H9 (cell line): ENCODE measurements around the gene TTC32. TPM values are rescaled to one million over a fixed set of nuclear protein-coding genes. Genes with fewer than 3 reads are reported as not detected.

Experiments
- DNase-seq: peaks from one replicate; pipeline ENCODE4 v3.0.0-alpha.2; 2017
- H2AFZ ChIP-seq: one replicate; pipeline ENCODE4 v1.6.1; 2013; ENCODE audit warnings: mild to moderate bottlenecking, low read length, control low read depth, moderate library complexity
- H2AK5ac ChIP-seq: 2 replicates; pipeline ENCODE4 v1.6.1; 2013; ENCODE audit warnings: low read length, control low read depth, mixed read lengths; ENCODE audit not compliant: insufficient read length
- H2BK120ac ChIP-seq: one replicate; pipeline ENCODE4 v1.6.1; 2013; ENCODE audit warnings: low read depth, mild to moderate bottlenecking, low read length, control low read depth, inconsistent platforms; ENCODE audit not compliant: poor library complexity, severe bottlenecking
- H2BK12ac ChIP-seq: 2 replicates; pipeline ENCODE4 v1.6.1; 2013; ENCODE audit warnings: low read length, control low read depth, mixed read lengths, low read depth; ENCODE audit not compliant: insufficient read length
- H2BK15ac ChIP-seq: 2 replicates; pipeline ENCODE4 v1.6.1; 2013; ENCODE audit warnings: low read depth, low read length, control low read depth
- H2BK20ac ChIP-seq: one replicate; pipeline ENCODE4 v1.6.1; 2013; ENCODE audit warnings: low read depth, mild to moderate bottlenecking, low read length, control low read depth, inconsistent platforms; ENCODE audit not compliant: poor library complexity, severe bottlenecking
- H2BK5ac ChIP-seq: 2 replicates; pipeline ENCODE4 v1.6.1; 2013; ENCODE audit warnings: low read length, control low read depth, mixed read lengths; ENCODE audit not compliant: insufficient read length
- H3K14ac ChIP-seq: 2 replicates; pipeline ENCODE4 v1.6.1; 2013; ENCODE audit warnings: low read length, control low read depth; ENCODE audit not compliant: insufficient read depth
- H3K18ac ChIP-seq: 2 replicates; pipeline ENCODE4 v1.6.1; 2013; ENCODE audit warnings: low read depth, mild to moderate bottlenecking, mixed read lengths, low read length, control low read depth; ENCODE audit not compliant: insufficient read length
- H3K23ac ChIP-seq: 2 replicates; pipeline ENCODE4 v1.6.1; 2013; ENCODE audit warnings: low read length, control low read depth, mixed read lengths, low read depth; ENCODE audit not compliant: insufficient read length
- H3K23me2 ChIP-seq: 2 replicates; pipeline ENCODE4 v1.6.1; 2013; ENCODE audit warnings: low read depth, mild to moderate bottlenecking, mixed read lengths, low read length, control low read depth; ENCODE audit not compliant: insufficient read length, poor library complexity, severe bottlenecking
- H3K27ac ChIP-seq: 2 replicates; pipeline ENCODE4 v1.5.1; 2013; ENCODE audit warnings: low read length, control low read depth, mixed read lengths, low read depth; ENCODE audit not compliant: insufficient read length
- H3K27me3 ChIP-seq: 2 replicates; pipeline ENCODE4 v1.6.1; 2013; ENCODE audit warnings: low read length, control low read depth, inconsistent platforms; ENCODE audit not compliant: insufficient read depth
- H3K4ac ChIP-seq: 2 replicates; pipeline ENCODE4 v1.6.1; 2013; ENCODE audit warnings: low read depth, mild to moderate bottlenecking, control low read depth, inconsistent platforms, low read length, moderate library complexity
- H3K4me1 ChIP-seq: 2 replicates; pipeline ENCODE4 v1.6.1; 2013; ENCODE audit warnings: low read length, control low read depth, inconsistent platforms; ENCODE audit not compliant: insufficient read depth
- H3K4me2 ChIP-seq: 2 replicates; pipeline ENCODE4 v1.6.1; 2013; ENCODE audit warnings: low read length, control low read depth, mixed read lengths; ENCODE audit not compliant: insufficient read length, insufficient read depth
- H3K56ac ChIP-seq: 2 replicates; pipeline ENCODE4 v1.6.1; 2013; ENCODE audit warnings: low read depth, mild to moderate bottlenecking, mixed read lengths, low read length, control low read depth; ENCODE audit not compliant: insufficient read length
- H3K79me1 ChIP-seq: 2 replicates; pipeline ENCODE4 v1.6.1; 2013; ENCODE audit warnings: low read depth, mild to moderate bottlenecking, moderate library complexity, low read length, control low read depth, inconsistent platforms; ENCODE audit not compliant: insufficient read depth, poor library complexity, severe bottlenecking
- H3K79me2 ChIP-seq: 2 replicates; pipeline ENCODE4 v1.6.1; 2013; ENCODE audit warnings: low read length, control low read depth, inconsistent platforms; ENCODE audit not compliant: insufficient read depth
- H3K9ac ChIP-seq: 2 replicates; pipeline ENCODE4 v1.6.1; 2013; ENCODE audit warnings: low read length, control low read depth, mixed read lengths; ENCODE audit not compliant: insufficient read length; ENCODE audit errors: extremely low read depth
- H3K9me3 ChIP-seq: one replicate; pipeline ENCODE4 v1.6.1; 2013; ENCODE audit warnings: low read depth, low read length, inconsistent platforms; ENCODE audit not compliant: control insufficient read depth
- H3T11ph ChIP-seq: one replicate; pipeline ENCODE4 v1.6.1; 2013; ENCODE audit warnings: mild to moderate bottlenecking, low read length, control low read depth, inconsistent platforms
- H4K20me1 ChIP-seq: one replicate; pipeline ENCODE4 v1.6.1; 2013; ENCODE audit not compliant: control insufficient read depth, insufficient read length, insufficient read depth
- H4K5ac ChIP-seq: 2 replicates; pipeline ENCODE4 v1.6.1; 2013; ENCODE audit warnings: low read depth, mild to moderate bottlenecking, mixed read lengths, low read length, control low read depth; ENCODE audit not compliant: insufficient read length
- H4K8ac ChIP-seq: replicated peaks from 2 replicates; pipeline ENCODE4 v1.6.1; 2013; ENCODE audit warnings: low read length, control low read depth, mixed read lengths, low read depth; ENCODE audit not compliant: insufficient read length
- H4K91ac ChIP-seq: 2 replicates; pipeline ENCODE4 v1.6.1; 2013; ENCODE audit warnings: low read depth, mild to moderate bottlenecking, moderate library complexity, mixed read lengths, low read length, control low read depth; ENCODE audit not compliant: insufficient read length
- H3K27ac Mint-ChIP-seq, 3 experiments: 2 replicates in 2 of 3; 3 replicates in 1 of 3; pipeline ENCODE4 v1.8.0; 2020 to 2021; ENCODE audit warnings: mixed read lengths in 3 of 3, mild to moderate bottlenecking in 1 of 3, moderate library complexity in 1 of 3
- H3K27me3 Mint-ChIP-seq: 2 replicates; pipeline ENCODE4 v1.8.0; 2021; ENCODE audit warnings: low read depth, mild to moderate bottlenecking, moderate library complexity, mixed read lengths
- H3K36me3 Mint-ChIP-seq, 3 experiments: 2 replicates in 2 of 3; 3 replicates in 1 of 3; pipeline ENCODE4 v1.8.0; 2020 to 2021; ENCODE audit warnings: low read depth in 3 of 3, mixed read lengths in 3 of 3; ENCODE audit not compliant: insufficient read depth in 1 of 3
- H3K4me1 Mint-ChIP-seq, 2 experiments: 2 replicates each; pipeline ENCODE4 v1.8.0; 2020; ENCODE audit warnings: mixed read lengths in 2 of 2
- H3K4me3 Mint-ChIP-seq, 2 experiments: 2 replicates in 1 of 2; 3 replicates in 1 of 2; pipeline ENCODE4 v1.8.0; 2020 to 2021; ENCODE audit warnings: mild to moderate bottlenecking in 2 of 2, mixed read lengths in 2 of 2, moderate library complexity in 1 of 2
- H3K9me3 Mint-ChIP-seq, 2 experiments: 2 replicates in 1 of 2; 3 replicates in 1 of 2; pipeline ENCODE4 v1.8.0; 2020; ENCODE audit warnings: mild to moderate bottlenecking in 2 of 2, mixed read lengths in 2 of 2, moderate library complexity in 1 of 2
- whole genome bisulfite sequencing: extraction: QIAGEN DNeasy Blood & Tissue Kit; methylation state at CpG from one replicate; pipeline ENCODE4 v1.1.7; 2013; ENCODE audit warnings: missing lambda C conversion rate, low lambda C conversion rate, mixed read lengths; ENCODE audit not compliant: insufficient read length; ENCODE audit errors: extremely low coverage; 5-methylcytosine and 5-hydroxymethylcytosine counted together
- total RNA-seq: library from RNA; stranded (reverse); gene quantifications from 2 replicates; pipeline ENCODE4 v1.2.1, GENCODE V29; 2021
- TF ChIP-seq, protein P1 (sequence below): fragments of 200-600 bp; sonication (generic); conservative IDR thresholded peaks from 3 replicates; pipeline ENCODE4 v1.8.0; 2021; ENCODE audit warnings: antibody characterized with exemption, mild to moderate bottlenecking

TTC32 gene
- total RNA-seq, 1 experiment from 2014 or later, result 8.9 TPM

DNA sequence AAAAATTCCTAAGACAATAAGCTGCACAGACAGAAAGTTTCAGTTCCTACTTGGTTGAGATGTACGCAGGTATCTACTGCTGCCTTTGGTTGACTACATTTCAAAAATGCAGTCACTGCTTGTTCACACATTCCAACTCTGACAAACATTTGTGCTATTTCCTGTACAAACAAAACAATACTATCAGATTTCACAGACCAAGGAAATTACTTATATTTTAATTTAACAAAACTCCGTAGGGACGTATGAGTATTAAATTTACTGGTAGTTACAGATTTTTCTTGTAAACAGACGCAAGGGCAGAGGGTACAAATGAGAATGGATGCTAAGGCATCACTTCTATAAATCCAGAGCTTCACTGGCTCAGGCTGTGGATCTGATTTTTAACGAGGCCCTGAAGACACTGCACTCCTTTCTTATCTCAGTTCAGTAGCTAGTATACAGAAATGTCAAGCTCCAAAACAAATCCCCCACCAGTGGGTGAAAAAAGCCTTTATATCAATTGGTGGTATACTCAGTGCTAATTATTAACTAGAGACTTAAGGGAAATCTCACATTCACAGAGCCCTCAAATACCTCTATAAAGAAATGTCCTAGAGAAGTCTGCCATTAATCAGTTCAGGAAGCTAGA lies 31.7 kb upstream of the TTC32 start:
- no peak overlapping the region for H2BK20ac ChIP-seq
- H3K4me1 Mint-ChIP-seq, result no peaks in the 10 kb centered on the region
- TF ChIP-seq, protein P1, sequence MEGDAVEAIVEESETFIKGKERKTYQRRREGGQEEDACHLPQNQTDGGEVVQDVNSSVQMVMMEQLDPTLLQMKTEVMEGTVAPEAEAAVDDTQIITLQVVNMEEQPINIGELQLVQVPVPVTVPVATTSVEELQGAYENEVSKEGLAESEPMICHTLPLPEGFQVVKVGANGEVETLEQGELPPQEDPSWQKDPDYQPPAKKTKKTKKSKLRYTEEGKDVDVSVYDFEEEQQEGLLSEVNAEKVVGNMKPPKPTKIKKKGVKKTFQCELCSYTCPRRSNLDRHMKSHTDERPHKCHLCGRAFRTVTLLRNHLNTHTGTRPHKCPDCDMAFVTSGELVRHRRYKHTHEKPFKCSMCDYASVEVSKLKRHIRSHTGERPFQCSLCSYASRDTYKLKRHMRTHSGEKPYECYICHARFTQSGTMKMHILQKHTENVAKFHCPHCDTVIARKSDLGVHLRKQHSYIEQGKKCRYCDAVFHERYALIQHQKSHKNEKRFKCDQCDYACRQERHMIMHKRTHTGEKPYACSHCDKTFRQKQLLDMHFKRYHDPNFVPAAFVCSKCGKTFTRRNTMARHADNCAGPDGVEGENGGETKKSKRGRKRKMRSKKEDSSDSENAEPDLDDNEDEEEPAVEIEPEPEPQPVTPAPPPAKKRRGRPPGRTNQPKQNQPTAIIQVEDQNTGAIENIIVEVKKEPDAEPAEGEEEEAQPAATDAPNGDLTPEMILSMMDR, result no peak
- no CpG with 5 or more reads among the region's 5 CpGs for WGBS
- H2AK5ac ChIP-seq, result no peak overlapping the region
- no peak overlapping the region for H3K56ac ChIP-seq
- H3K27me3 Mint-ChIP-seq, result no peaks in the 10 kb centered on the region
- peaks cover 9% of the 10 kb centered on the region in 2 experiments for H3K9me3 Mint-ChIP-seq
- H3K79me1 ChIP-seq, result no peaks in the 10 kb centered on the region
- no peaks in the 10 kb centered on the region for H3K23me2 ChIP-seq
- no peak overlapping the region for H3K4me3 Mint-ChIP-seq
- H3K4me1 ChIP-seq, result no peaks in the 10 kb centered on the region
- DNase-seq, result no peak
- no peak overlapping the region for H2BK5ac ChIP-seq
- no peak overlapping the region for H4K8ac ChIP-seq
- no peak overlapping the region for H2AFZ ChIP-seq
- H2BK120ac ChIP-seq, result no peak overlapping the region
- no peak overlapping the region for H4K91ac ChIP-seq
- no peak overlapping the region for H3K27ac Mint-ChIP-seq
- no peak overlapping the region for H3K23ac ChIP-seq
- H3K4ac ChIP-seq, result no peak overlapping the region
- no peak overlapping the region for H2BK12ac ChIP-seq
- no peak overlapping the region for H3K18ac ChIP-seq
- H3K9ac ChIP-seq, result no peak overlapping the region
- H3K14ac ChIP-seq, result no peak overlapping the region
- H3K27me3 ChIP-seq, result no peaks in the 10 kb centered on the region
- no peak overlapping the region for H3K27ac ChIP-seq
- H3K9me3 ChIP-seq, result peaks cover 8% of the 10 kb centered on the region
- H4K5ac ChIP-seq, result no peak overlapping the region
- H3K4me2 ChIP-seq, result no peak overlapping the region
- peaks cover 40 to 57% (median 49%) of the 10 kb centered on the region in 3 experiments for H3K36me3 Mint-ChIP-seq
- H2BK15ac ChIP-seq, result no peak overlapping the region
- H3T11ph ChIP-seq, result no peak overlapping the region
- no peaks in the 10 kb centered on the region for H4K20me1 ChIP-seq
- no peaks in the 10 kb centered on the region for H3K79me2 ChIP-seq
